ENCODE measurements around the gene EP300. TPM values are rescaled to one million over a fixed set of nuclear protein-coding genes. Genes with fewer than 3 reads are reported as not detected.
"Not testable (repeated sequence)": the region's sequence is repeated elsewhere in the genome, so short reads cannot be mapped to it uniquely, and the experiment has no call there.

EP300 gene
- total RNA-seq, 1 donor from 2014 or later, result 21.2 TPM

DNA sequence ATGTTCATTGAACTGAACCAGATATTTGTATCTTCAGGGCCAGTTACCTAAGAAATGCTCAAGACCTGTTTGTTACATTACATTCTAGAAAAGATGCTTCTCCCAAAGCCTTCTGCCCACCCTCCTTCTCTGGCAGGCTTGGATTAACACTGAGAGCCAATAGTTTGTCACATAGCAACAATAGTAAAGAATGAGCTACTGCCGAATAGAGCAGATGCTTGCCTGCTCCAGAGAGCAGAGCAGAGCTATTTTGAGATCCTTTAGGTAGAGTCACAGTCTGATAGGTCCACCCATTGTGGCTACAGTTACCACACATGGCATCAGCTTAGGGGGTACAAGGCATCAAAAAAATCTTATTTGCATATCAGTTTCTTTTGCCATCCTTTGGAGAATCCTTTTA lies 13.5 kb upstream of the EP300 start:
- DNase-seq (ENCODE audit: low read depth in 2 of 2), result no peak

DNA sequence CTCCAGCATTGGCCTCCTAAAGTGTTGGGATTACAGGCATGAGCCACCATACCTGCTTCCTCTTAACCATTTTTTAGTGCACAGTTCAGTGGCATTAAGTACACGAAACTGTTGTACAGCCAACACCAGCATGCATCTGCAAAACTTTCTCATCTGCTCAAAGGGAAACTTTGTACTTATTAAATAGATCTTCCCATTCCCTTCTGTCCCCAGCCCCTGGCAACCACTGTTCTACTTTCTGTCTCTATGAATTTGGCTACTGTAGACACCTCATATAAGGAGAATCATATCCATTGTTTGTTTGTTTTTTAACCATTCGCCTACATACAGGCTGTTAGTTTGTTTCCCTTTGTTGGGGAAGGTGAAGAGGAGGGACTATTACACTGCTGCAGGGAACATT lies 6.5 kb upstream of the EP300 start:
- DNase-seq (ENCODE audit: low read depth in 2 of 2), result no peak

DNA sequence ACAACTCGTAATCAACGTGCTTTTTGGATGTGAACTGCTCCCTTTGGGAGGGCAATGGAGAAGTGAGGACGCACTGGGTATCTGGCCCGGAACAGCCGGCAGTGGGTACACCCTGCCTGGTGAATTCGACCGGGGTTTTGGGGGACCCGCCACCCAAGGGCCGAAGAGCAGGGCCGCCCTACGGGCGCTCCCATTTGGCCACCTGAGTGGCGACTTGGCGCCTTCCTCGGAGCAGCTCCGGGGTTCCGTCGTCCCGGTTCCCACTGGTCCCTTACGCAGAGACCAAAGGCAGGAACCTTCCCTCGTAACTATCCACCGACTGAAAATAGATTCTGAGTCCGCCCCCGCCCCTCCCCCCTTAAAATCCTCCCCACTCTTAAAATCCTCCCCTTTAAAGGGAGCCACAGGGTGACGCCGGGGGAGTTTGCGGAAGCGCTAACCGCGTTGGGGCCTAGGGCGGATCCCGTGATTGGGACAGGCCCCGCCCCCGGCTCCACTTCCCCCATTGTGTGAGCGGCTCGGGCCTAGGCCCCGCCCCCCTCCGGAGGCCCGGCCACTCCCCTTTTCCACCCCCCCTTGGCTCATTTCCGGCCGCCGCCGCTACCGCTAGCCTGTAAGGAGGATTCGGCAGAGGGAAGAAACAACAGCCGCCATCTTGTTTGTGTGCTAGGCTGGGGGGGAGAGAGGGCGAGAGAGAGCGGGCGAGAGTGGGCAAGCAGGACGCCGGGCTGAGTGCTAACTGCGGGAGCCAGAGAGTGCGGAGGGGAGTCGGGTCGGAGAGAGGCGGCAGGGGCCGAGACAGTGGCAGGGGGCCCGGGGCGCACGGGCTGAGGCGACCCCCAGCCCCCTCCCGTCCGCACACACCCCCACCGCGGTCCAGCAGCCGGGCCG lies 1.0 kb upstream of the EP300 start:
- DNase-seq (ENCODE audit: low read depth in 2 of 2), result peak; percentile 96 to 99

DNA sequence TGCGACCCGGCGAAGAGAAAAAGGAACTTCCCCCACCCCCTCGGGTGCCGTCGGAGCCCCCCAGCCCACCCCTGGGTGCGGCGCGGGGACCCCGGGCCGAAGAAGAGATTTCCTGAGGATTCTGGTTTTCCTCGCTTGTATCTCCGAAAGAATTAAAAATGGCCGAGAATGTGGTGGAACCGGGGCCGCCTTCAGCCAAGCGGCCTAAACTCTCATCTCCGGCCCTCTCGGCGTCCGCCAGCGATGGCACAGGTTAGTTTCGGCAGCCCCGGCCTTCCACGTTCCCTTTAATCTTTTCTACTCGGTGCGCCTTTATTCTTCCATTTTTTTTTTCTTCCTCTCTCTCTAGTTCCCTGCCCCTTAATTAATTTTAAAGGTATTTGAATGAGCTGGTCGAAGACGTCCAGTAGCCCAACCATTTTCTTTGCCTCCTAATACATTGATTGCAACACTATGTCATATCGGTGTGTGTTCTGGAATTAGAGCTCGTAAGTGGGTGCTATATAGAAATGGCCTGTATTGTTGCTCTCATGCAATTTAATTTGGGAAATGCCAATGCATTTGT lies 537 bp downstream of the EP300 start:
- DNase-seq (ENCODE audit: low read depth in 2 of 2), result peak in 1 of 2 donors; percentile 34

DNA sequence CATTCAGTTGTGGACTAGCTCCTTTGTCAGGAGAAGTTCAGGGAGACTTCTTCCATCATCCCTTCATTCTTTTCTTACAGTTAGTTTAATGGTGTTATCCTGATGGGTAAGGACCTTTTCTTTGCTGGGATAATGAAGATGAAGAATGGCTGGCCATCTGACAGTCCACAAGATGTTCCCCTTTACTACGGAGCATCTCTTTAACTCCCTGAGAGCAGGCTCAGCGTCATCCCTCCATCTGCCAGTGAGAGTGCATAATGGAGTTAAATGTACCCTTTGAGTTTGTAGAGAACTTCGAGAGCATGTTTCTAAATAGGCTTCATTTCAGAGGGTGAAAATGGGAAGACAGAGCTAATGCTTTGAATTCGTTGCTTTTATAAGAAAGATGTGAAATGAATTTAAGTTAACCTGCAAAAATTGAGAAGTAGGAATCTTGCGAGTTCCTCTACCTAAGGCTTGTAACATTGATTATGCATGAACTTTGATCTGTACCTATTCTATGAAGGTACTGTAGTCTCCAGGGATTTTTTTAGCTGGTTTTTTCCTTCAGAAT lies 1.7 kb downstream of the EP300 start:
- DNase-seq (ENCODE audit: low read depth in 2 of 2), result peak in 1 of 2 donors; percentile 31

DNA sequence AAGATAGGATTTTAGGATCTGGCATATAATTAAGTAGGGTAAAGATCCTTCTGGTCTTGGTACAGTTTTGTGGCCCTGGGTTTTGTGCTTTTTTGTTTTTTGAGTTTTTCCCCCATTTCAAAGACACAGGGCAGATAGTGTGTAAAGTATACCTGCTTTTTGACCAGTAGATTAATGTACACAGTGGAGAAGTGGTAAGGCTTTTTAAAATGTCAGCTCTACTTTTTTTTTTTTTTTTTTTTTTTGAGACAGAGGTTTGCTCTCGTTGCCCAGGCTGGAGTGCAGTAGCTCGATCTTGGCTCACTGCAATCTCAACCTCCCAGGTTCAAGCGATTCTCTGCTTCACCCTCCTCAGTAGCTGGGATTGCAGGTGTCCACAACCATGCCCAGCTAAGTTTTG lies 4.0 kb downstream of the EP300 start:
- no peak for DNase-seq (ENCODE audit: low read depth in 2 of 2)

DNA sequence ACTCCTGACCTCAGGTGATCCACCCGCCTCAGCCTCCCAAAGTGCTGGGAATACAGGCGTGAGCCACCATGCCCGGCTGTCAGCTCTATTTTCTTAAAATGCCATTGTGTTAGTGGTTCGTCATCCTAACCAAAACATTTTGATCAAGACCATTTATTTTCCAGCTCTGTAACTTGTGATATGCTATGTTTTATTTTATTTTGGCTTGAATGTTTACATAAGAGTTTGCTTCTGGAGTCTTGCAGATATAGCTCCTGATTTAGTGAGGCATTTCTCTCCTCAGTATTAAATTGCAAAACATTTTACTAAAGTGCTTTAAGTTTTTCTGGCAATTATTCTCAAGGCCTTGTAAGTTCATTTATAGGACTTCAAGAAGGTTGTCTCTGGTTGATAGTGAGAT lies 4.4 kb downstream of the EP300 start:
- no peak for DNase-seq (ENCODE audit: low read depth in 2 of 2)

DNA sequence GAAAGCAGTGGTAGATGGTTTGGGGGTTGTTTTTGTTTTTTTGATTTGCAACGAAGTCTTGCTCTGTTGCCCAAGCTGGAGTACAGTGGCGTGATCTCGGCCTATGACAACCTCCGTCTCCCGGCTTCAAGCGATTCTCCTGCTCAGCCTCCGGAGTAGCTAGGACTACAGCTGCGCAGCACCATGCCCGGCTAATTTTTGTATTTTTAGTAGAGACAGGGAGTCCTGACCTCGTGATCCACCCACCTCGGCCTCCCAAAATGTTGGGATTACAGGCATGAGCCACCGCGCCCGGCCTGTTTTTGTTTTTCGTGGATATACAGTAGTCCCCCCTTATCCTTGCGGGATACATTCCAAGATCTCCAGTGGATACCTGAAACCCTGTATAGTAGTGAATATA lies 6.6 kb downstream of the EP300 start:
- no peak for DNase-seq (ENCODE audit: low read depth in 2 of 2)

DNA sequence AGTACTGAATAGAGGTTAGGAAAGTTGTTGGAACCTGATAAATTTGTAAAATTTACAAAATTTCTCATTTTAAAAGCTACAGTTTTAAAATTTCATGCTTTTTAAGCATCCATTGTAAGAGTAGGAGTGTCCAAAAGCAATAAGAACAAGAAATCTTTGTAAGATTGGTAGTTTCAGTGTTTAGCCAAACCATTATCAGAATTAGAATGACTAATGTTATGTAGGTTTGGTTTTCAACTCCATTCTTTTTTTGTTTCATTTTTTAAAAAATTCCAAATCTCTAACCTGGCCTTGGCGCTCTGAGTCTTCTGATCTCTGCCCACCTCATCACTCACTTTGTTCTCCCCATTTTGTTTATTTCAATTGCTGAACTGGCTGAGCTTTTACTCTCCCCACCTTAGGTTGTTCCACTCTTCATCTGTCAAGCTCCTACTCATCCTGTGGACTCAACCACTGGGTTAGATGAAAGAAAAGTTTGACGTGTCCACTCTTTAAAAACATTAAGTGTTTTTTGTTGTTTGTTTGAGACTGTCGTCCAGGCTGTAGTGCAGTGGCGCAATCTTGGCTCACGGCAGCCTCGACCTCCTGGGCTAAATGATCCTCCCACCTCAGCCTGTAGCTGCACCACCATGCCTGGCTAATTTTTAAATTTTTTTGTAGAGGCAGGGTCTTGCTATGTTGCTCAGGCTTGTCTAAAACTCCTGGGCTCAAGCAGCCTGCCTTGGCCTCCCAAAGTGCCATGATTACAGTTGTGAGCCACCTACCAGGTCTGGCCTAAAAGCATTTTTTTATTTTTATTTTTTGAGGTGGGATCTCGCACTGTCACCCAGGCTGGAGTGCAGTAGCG lies 14.0 kb downstream of the EP300 start:
- DNase-seq (ENCODE audit: low read depth in 2 of 2), result no peak

DNA sequence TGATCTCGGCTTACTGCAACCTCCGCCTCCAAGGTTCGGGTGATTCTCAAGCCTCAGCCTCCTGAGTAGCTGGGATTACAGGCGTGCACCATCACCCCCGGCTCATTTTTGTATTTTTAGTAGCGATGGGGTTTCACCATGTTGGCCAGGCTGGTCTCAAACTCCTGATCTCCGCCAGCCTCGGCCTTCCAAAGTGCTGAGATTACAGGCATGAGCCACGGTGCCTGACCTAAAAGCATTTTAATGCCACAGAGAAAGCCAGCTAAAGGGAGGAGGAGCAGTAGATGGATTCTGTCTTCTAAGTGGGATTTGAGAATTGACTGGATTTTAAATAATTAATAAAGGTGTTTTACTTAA lies 14.6 kb downstream of the EP300 start:
- not testable (repeated sequence) for DNase-seq (ENCODE audit: low read depth in 2 of 2)

DNA sequence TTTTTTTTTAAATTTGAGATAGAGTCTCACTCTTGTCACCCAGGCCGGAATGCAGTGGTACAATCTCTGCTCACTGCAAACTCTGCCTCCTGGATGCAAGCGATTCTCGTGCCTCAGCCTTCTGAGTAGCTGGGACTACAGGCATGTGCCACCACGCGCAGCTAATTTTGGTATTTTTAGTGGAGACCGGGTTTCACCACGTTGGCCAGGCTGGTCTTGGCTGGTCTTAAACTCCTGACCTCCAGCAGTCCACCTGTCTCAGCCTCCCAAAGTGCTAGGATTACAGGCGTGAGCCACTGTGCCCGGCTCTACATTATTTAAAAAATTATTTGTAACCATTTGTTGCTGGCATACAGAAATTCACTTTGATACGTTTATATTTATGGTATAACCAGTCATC lies 18.6 kb downstream of the EP300 start:
- DNase-seq (ENCODE audit: low read depth in 2 of 2), result no peak

DNA sequence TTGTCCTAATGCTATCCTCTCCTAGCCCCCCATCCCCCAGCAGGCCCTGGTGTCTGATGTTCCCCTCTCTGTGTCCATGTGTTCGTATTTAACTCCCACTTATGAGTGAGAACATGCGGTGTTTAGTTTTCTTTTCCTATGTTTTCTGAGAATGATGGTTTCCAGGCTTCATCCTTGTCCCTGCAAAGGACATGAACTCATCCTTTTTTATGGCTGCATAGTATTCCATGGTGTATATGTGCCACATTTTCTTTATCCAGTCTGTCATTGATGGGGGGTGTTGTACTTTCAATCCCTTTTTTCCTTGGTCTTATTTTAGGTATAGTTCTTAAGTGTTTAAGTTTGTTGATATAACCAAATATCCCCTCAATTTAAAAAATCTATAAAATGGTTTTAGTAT lies 23.9 kb downstream of the EP300 start:
- no peak for DNase-seq (ENCODE audit: low read depth in 2 of 2)

DNA sequence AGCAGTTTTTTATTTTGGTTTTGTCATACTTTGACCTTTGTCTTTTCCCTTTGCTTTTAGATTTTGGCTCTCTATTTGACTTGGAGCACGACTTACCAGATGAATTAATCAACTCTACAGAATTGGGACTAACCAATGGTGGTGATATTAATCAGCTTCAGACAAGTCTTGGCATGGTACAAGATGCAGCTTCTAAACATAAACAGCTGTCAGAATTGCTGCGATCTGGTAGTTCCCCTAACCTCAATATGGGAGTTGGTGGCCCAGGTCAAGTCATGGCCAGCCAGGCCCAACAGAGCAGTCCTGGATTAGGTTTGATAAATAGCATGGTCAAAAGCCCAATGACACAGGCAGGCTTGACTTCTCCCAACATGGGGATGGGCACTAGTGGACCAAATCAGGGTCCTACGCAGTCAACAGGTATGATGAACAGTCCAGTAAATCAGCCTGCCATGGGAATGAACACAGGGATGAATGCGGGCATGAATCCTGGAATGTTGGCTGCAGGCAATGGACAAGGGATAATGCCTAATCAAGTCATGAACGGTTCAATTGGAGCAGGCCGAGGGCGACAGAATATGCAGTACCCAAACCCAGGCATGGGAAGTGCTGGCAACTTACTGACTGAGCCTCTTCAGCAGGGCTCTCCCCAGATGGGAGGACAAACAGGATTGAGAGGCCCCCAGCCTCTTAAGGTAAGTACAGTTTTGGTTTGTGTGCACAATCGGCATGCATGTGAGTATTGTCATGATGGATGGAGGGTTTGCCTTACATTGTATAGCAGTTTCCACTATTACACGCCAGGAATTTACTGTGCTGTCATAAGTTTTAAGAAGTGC lies 25.0 kb downstream of the EP300 start:
- DNase-seq (ENCODE audit: low read depth in 2 of 2), result no peak

DNA sequence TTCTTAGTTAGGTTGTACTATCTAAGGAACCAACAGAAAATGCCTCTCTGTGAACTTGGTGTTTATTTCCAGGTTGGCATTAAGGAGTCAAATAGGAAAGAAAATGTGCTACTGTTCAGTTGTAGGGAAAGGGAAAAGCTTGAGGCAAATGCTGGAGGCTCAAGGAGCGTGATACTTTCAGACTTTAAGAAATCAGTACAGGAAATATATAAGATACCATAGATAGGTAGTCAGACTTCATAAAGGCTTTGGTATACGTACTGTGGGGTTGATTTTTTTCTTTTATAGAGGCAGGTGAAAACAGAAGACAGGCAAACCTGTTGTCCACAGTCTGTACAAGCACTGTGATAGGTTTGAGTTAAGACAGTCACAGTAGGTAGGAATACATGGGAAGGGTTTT lies 30.8 kb downstream of the EP300 start:
- no peak for DNase-seq (ENCODE audit: low read depth in 2 of 2)

DNA sequence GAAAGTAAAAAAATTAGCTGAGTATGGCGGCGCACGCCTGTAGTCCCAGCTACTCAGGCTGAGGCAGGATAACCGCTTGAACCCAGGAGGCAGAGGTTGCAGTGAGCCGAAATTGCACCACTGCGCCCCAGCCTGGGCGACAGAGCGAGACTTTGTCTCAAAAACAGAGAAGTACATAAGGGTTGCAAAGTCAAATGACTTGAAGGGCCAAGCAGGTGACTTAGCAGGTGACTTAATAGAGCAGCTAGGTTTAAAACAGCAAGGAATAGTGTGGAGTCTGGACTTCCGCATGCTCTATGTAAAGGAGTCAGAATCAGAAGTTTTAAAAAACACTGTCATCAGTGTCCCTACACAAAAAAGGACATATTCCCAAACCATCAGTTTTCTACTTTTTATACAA lies 31.7 kb downstream of the EP300 start:
- DNase-seq (ENCODE audit: low read depth in 2 of 2), result no peak

DNA sequence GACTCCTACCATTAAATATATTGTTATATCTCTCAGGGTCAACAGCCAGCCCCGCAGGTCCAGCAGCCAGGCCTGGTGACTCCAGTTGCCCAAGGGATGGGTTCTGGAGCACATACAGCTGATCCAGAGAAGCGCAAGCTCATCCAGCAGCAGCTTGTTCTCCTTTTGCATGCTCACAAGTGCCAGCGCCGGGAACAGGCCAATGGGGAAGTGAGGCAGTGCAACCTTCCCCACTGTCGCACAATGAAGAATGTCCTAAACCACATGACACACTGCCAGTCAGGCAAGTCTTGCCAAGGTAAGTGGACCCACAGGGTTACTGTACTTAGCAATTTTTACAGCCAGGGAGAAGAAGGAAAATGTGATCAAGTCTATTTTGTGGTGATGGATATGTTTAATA lies 35.1 kb downstream of the EP300 start:
- DNase-seq (ENCODE audit: low read depth in 2 of 2), result no peak

DNA sequence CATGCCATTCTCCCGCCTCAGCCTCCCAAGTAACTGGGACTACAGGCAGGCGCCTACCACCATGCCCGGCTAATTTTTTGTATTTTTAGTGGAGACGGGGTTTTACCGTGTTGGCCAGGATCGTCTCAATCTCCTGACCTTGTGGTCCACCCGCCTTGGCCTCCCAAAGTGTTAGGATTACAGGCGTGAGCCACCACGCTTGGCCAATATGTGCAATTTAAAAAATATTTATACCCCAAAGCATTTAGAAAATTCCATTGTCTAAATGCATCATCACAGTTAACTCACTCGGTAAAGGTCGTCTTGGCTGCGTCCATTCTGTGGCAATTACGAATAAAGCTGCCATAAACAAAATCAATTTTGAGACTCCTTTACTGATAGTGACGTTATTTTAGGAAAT lies 36.2 kb downstream of the EP300 start:
- no peak for DNase-seq (ENCODE audit: low read depth in 2 of 2)

DNA sequence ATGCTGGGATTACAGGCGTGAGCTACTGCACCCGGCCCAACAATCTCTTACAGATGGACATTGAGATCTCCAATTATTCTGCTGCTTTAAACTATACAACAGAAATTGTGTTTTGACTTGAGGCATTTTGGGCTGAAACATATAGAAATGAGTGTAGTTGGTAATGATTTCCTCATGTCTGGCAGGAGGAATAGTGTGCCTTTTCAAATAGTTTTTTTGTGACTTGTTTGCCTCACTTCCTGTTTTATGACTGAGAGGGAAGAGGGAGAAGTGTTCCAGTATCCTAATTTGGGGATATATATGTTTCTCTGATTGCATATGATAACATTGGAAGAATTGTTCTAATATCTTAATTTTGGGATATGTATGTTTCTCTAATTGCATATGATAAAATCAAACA lies 40.2 kb downstream of the EP300 start:
- DNase-seq (ENCODE audit: low read depth in 2 of 2), result no peak

DNA sequence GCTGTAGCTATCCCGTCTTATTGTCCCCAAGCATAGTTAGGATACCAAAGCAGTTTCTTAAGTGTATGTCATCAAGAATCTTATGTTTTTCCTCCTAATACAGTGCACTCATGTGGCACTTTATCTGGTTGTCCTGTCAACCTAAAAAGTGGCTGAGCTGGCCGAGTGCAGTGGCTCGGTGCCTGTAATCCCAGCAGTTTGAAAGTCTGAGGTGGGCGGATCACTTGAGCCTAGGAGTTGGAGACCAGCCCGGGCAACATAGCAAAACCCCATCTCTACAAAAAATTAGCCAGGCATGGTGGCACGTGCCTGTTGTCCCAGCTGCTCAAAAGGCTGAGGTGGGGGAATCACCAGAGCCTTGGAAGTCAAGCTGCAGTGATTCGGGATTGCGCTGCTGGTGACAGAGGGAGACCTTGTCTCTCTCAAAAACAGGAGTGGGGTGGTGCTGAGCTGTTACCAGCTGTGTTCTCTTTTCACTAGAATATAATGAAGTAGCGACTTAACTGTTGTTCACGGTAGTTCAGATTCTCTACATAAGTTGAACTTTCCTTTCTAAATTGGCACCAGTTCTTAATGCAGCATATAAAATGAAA lies 48.1 kb downstream of the EP300 start:
- no peak for DNase-seq (ENCODE audit: low read depth in 2 of 2)

DNA sequence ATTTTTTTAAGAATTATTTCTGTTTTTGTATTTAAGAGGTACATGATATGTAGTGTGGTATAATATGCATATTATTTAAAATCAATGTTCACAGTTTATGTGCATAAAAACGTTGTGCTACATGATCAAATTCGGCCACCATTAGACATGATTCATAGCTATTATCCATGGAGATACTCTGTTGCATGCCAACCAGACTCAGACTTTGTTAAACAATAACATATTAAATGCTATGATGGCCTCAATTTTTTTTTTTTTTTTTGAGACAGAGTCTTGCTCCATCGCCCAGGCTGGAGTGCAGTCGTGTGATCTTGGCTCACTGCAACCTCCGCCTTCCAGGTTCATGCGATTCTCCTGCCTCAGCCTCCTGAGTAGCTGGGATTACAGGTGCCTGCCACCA lies 53.5 kb downstream of the EP300 start:
- DNase-seq (ENCODE audit: low read depth in 2 of 2), result not testable (repeated sequence)

DNA sequence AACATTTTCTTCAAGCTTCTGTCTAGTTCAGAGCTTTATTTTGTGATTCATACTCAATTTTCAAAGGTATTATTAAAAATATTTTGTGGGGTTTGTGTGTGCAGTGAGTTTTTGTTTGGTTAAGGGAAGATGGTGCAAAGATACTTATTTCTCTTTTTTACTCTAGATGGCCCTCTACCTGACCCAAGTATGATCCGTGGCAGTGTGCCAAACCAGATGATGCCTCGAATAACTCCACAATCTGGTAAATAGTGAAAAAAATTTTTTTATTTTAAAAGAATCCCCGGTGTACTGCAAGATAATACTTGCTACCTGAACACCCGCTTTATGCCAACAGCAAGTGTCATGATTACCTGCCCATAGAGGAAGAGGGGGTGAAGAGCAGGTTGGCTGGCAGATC lies 54.2 kb downstream of the EP300 start:
- no peak for DNase-seq (ENCODE audit: low read depth in 2 of 2)

All from dermis microvascular lymphatic vessel endothelial cell (primary cell).